ENCODE measurements around the gene TMEM255B.
A peak's percentile ranks its signal among the peaks of the same experiment; 100 is the strongest.

TMEM255B gene

DNA sequence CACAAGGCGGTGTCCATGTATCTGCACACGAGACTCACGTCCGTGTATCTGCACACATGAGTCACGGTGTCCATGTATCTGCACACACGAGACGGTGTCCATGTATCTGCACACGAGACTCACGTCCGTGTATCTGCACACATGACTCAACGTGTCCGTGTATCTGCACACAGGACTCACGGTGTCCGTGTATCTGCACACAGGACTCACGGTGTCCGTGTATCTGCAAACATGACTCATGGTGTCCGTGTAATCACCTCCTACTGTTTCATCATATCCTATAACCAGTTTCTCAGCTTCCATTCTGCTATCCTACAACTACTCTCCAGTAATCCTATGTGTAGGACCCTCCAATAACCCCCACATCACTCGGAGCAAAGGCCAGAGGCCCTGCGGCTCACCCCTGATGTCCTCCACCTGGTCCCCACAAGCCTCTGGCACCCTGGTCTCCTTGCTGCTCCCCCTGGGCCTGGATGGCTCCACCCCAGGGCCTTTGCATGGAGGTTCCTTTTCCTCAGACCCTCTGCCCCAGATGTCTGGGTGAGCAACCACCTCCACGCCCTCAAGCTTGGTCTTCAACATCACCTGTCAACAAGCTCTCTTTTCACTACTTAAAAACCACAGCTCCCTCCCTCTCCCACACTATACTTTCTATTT lies 2.5 kb upstream of the TMEM255B start:
- no peak for DNase-seq (ENCODE audit: low read depth)
- in situ Hi-C loops (cut with HindIII; ENCODE audit: low sequenced_read_pairs) = no loop called here
- no peak overlapping the region for H3K4me3 ChIP-seq (ENCODE audit: low read depth, low read length)
- TF ChIP-seq CTCF (IDR thresholded peaks at IDR 0.05; ENCODE audit: low read depth, low read length, missing control alignments) = no peak

GRCh38 chr13:113759525-113760137 lies 605 bp downstream of the TMEM255B start:
- peak overlapping the region; percentile 53 for H3K4me3 ChIP-seq (ENCODE audit: low read depth, low read length)
- no peak for TF ChIP-seq CTCF (IDR thresholded peaks at IDR 0.05; ENCODE audit: low read depth, low read length, missing control alignments)
- no peak for DNase-seq (ENCODE audit: low read depth)
- in situ Hi-C loops (cut with HindIII; ENCODE audit: low sequenced_read_pairs) = no loop called here

DNA sequence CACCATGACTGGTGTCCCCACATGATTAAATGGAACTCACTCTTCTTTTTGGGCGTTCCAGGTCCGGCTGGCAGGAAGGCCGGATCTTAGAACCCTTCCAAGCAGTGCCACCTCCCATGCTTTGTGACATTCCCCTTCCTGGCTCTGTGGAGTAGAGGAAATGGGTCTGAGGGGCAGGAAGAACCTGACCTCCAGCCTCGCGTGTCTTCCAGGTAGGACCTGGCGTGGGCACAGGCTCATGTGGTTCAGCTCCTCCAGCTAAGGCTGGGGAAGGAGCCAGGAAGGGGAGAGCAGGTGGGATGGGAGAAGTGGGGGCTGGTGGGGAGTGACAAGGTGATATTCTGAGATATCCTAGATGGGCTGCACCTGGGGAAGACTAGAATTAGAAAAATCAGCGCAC lies 2.1 kb downstream of the TMEM255B start:
- H3K4me3 ChIP-seq (ENCODE audit: low read depth, low read length) = no peak overlapping the region
- no peak for TF ChIP-seq CTCF (IDR thresholded peaks at IDR 0.05; ENCODE audit: low read depth, low read length, missing control alignments)
- in situ Hi-C loops (cut with HindIII; ENCODE audit: low sequenced_read_pairs) = no loop called here

GRCh38 chr13:113762075-113762474 lies 3.0 kb downstream of the TMEM255B start:
- no peak overlapping the region for H3K4me3 ChIP-seq (ENCODE audit: low read depth, low read length)
- DNase-seq (ENCODE audit: low read depth) = no peak
- in situ Hi-C loops (cut with HindIII; ENCODE audit: low sequenced_read_pairs) = no loop called here
- no peak for TF ChIP-seq CTCF (IDR thresholded peaks at IDR 0.05; ENCODE audit: low read depth, low read length, missing control alignments)

More for the DNA sequence above, 2.1 kb downstream of the TMEM255B start:
- no peak for DNase-seq (ENCODE audit: low read depth)

GRCh38 chr13:113762538-113762937 lies 3.5 kb downstream of the TMEM255B start:
- no peak overlapping the region for H3K4me3 ChIP-seq (ENCODE audit: low read depth, low read length)
- no peak for DNase-seq (ENCODE audit: low read depth)
- in situ Hi-C loops (cut with HindIII; ENCODE audit: low sequenced_read_pairs) = no loop called here
- TF ChIP-seq CTCF (IDR thresholded peaks at IDR 0.05; ENCODE audit: low read depth, low read length, missing control alignments) = no peak

GRCh38 chr13:113763254-113763653 lies 4.2 kb downstream of the TMEM255B start:
- no peak for TF ChIP-seq CTCF (IDR thresholded peaks at IDR 0.05; ENCODE audit: low read depth, low read length, missing control alignments)
- DNase-seq (ENCODE audit: low read depth) = no peak
- in situ Hi-C loops (cut with HindIII; ENCODE audit: low sequenced_read_pairs) = no loop called here
- no peak overlapping the region for H3K4me3 ChIP-seq (ENCODE audit: low read depth, low read length)
